ENCODE results near the gene RNF150.

The RNF150 gene

DNA sequence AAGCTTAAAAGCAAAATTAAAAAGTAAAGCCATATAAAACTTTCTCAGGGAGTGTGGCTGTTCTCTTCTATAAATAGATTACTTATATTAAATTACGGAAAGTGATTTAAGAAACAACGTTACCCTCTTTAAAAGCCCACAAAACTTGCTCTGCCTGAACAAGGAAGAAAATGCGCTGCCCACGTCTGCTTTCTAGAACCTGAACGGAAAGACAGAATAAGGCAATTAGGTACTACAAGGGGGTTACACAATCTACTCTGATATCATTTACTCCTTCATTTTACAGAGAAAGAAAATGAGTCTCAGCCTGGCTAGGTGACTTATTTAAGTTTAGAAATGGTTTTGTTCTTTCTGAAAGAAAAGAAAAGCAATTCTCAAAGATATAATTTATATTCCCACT is 147.2 kb downstream of the RNF150 start:
- TF ChIP-seq YY1 (IDR thresholded peaks at IDR 0.05; ENCODE audit: insufficient read depth, insufficient read length) = no peak
- TF ChIP-seq ZNF274 (IDR thresholded peaks at IDR 0.05; ENCODE audit: low read depth, low read length) = no peak
- TF ChIP-seq SUZ12 (IDR thresholded peaks at IDR 0.05; ENCODE audit: extremely low read depth, insufficient read depth, insufficient read length) = no peak
- Histone ChIP-seq H3K4me3 (ENCODE audit: insufficient read length, low read depth) (no peak overlapping the region), H3K27me3 (ENCODE audit: insufficient read depth, insufficient read length) (no peaks in the 10 kb centered on the region)

DNA sequence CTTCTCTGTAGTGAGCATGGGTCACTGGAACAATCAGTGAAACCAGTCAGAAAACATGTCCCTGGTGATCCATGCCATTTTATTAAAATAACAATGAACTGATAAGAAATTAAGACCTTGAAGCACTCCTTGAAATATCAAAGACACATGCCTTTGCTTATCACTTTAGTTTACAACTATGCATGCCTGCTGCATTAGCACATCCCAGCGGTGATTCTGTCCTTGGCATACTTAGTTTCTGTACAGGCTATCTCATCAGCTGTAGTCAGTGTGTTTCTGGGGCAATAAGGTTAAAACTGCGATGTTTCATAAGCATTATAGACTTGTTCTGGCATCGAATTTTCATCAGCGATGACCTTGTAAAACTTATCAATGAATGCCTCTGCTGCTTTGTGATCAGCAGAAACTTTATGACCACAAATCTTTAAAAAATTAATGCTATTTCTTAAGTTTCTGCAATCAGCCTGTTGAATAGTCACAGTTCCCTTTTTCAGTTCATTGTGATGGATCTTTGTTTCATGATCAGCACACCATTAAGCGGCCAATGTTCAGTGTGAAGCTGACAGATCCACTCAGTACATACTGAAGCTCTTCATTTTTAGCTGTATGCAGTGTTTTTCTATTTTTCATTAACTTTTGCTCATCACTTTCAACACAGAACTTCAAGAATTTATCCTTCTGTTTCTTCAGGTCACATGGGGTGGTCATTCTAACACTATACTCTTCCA is 150.5 kb downstream of the RNF150 start:
- TF ChIP-seq YY1 (IDR thresholded peaks at IDR 0.05; ENCODE audit: insufficient read depth, insufficient read length) (no peak), SUZ12 (IDR thresholded peaks at IDR 0.05; ENCODE audit: extremely low read depth, insufficient read depth, insufficient read length) (no peak), ZNF274 (IDR thresholded peaks at IDR 0.05; ENCODE audit: low read depth, low read length) (no peak)
- H3K9ac ChIP-seq (ENCODE audit: insufficient read length, low read depth) = no peak overlapping the region
- no peaks in the 10 kb centered on the region for H3K36me3 ChIP-seq (ENCODE audit: insufficient read depth, insufficient read length, low read length)
- no peak overlapping the region for H3K4me3 ChIP-seq (ENCODE audit: insufficient read length, low read depth)
- no peaks in the 10 kb centered on the region for H3K27me3 ChIP-seq (ENCODE audit: insufficient read depth, insufficient read length)
- no peak for DNase-seq (ENCODE audit: low read depth, low spot score)
- no peaks in the 10 kb centered on the region for H3K9me3 ChIP-seq (ENCODE audit: insufficient read depth, low read length)
- H3K4me1 ChIP-seq (ENCODE audit: insufficient read depth, insufficient read length) = no peaks in the 10 kb centered on the region

More for the DNA sequence above, 147.2 kb downstream of the RNF150 start:
- no peak for DNase-seq (ENCODE audit: low read depth, low spot score)
- H3K4me1 ChIP-seq (ENCODE audit: insufficient read depth, insufficient read length) = no peaks in the 10 kb centered on the region
- H3K36me3 ChIP-seq (ENCODE audit: insufficient read depth, insufficient read length, low read length) = no peaks in the 10 kb centered on the region
- H3K9ac ChIP-seq (ENCODE audit: insufficient read length, low read depth) = no peak overlapping the region
- H3K9me3 ChIP-seq (ENCODE audit: insufficient read depth, low read length) = no peaks in the 10 kb centered on the region

DNA sequence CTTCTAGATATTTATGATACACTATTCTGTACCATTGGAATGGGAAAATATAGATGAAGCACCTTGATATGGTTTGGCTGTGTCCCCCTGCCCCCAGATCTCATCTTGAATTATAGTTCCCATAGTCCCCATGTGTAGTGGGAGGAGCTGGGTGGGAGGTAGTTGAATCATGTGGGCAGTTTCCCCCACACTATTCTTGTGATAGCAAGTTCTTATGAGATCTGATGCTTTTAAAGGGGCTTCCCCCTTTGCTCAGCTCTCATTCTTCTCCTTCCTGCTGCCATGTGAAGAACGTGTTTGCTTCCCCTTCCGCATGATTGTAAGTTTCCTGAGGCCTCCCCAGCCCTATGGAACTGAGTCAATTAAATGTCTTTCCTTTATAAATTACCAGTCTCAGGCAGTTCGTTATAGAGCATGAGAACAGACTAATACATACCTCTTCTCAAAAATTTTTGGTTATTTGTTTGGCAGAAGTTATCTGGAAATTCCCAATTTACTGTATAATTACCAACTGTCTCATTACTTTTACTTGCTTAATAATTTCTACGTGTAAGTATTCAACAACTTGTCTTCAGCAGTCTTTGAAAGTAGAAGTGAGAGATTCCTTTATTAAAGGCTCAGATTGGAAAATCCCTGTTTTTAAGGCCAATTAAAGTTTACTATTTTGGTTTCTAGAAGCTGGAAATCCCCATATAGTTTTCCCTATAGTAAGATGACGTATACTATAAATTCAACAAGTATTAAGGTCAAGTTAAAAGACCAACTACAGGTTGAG is 152.7 kb downstream of the RNF150 start:
- Histone ChIP-seq H3K27me3 (ENCODE audit: insufficient read depth, insufficient read length) (no peaks in the 10 kb centered on the region), H3K9ac (ENCODE audit: insufficient read length, low read depth) (no peak overlapping the region), H3K4me3 (ENCODE audit: insufficient read length, low read depth) (no peak overlapping the region), H3K4me1 (ENCODE audit: insufficient read depth, insufficient read length) (no peaks in the 10 kb centered on the region), H3K36me3 (ENCODE audit: insufficient read depth, insufficient read length, low read length) (no peaks in the 10 kb centered on the region), H3K9me3 (ENCODE audit: insufficient read depth, low read length) (no peaks in the 10 kb centered on the region)
- DNase-seq (ENCODE audit: low read depth, low spot score) = no peak
- TF ChIP-seq SUZ12 (IDR thresholded peaks at IDR 0.05; ENCODE audit: extremely low read depth, insufficient read depth, insufficient read length) (no peak), ZNF274 (IDR thresholded peaks at IDR 0.05; ENCODE audit: low read depth, low read length) (no peak), YY1 (IDR thresholded peaks at IDR 0.05; ENCODE audit: insufficient read depth, insufficient read length) (no peak)

DNA sequence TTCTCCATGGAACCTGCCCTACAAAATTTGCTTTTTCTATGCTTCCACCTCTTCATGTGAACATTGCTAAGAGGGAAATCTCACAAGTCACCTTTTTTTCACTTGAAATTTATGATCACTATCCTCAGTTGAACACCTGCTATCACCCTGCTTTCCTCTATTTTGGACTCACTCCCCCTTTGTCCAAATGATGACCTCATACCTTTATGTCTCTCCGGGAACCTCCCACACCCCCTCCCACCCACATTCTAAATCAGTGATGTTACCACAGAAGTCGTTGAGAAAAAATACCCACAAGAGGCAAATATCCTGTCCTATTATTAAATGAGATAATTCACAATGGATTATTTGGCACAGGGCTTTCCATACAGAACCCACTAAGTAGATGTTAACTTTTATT is 156.5 kb downstream of the RNF150 start:
- Histone ChIP-seq H3K4me1 (ENCODE audit: insufficient read depth, insufficient read length) (no peaks in the 10 kb centered on the region), H3K9ac (ENCODE audit: insufficient read length, low read depth) (no peak overlapping the region), H3K9me3 (ENCODE audit: insufficient read depth, low read length) (no peaks in the 10 kb centered on the region), H3K4me3 (ENCODE audit: insufficient read length, low read depth) (no peak overlapping the region), H3K36me3 (ENCODE audit: insufficient read depth, insufficient read length, low read length) (no peaks in the 10 kb centered on the region), H3K27me3 (ENCODE audit: insufficient read depth, insufficient read length) (no peaks in the 10 kb centered on the region)
- DNase-seq (ENCODE audit: low read depth, low spot score) = no peak
- TF ChIP-seq YY1 (IDR thresholded peaks at IDR 0.05; ENCODE audit: insufficient read depth, insufficient read length) = no peak
- no peak for TF ChIP-seq ZNF274 (IDR thresholded peaks at IDR 0.05; ENCODE audit: low read depth, low read length)
- no peak for TF ChIP-seq SUZ12 (IDR thresholded peaks at IDR 0.05; ENCODE audit: extremely low read depth, insufficient read depth, insufficient read length)

DNA sequence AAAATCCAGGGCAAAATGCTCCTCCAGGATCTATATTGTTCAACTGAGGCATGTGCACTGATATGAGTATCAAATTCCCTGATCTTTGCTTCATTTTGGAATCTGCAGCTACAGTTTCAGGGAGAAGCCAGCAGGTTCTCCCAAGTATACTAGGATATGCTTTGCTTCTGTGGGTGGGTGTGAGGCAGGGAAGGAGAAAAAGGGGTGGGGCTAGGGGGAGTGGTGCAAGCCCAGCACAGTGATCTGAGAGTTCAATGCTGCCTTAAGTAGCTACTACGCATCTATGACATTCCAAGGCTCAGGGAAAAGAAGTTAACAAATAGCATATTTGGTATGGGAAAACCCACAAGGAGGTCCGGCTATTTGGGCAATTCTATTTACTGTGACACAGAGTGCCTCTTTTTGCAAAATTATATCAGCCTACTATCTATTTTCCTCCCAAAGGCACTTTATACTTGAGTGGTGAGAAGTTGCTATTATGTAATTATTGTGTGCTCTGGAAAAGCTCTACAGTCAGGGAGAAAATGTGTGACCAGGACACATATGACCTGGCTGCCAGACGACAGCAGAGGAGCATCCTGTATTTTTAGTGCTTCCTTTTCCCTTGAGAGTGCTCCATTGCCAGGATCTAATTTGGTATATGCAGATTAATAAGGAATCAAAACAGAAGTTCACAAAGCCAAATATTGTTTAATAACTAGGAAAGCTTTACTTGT is 162.0 kb downstream of the RNF150 start:
- no peaks in the 10 kb centered on the region for H3K4me1 ChIP-seq (ENCODE audit: insufficient read depth, insufficient read length)
- H3K9me3 ChIP-seq (ENCODE audit: insufficient read depth, low read length) = no peaks in the 10 kb centered on the region
- H3K9ac ChIP-seq (ENCODE audit: insufficient read length, low read depth) = no peak overlapping the region
- H3K27me3 ChIP-seq (ENCODE audit: insufficient read depth, insufficient read length) = no peaks in the 10 kb centered on the region
- H3K4me3 ChIP-seq (ENCODE audit: insufficient read length, low read depth) = no peak overlapping the region
- H3K36me3 ChIP-seq (ENCODE audit: insufficient read depth, insufficient read length, low read length) = no peaks in the 10 kb centered on the region
- DNase-seq (ENCODE audit: low read depth, low spot score) = no peak
- no peak for TF ChIP-seq SUZ12 (IDR thresholded peaks at IDR 0.05; ENCODE audit: extremely low read depth, insufficient read depth, insufficient read length)
- no peak for TF ChIP-seq ZNF274 (IDR thresholded peaks at IDR 0.05; ENCODE audit: low read depth, low read length)
- no peak for TF ChIP-seq YY1 (IDR thresholded peaks at IDR 0.05; ENCODE audit: insufficient read depth, insufficient read length)

DNA sequence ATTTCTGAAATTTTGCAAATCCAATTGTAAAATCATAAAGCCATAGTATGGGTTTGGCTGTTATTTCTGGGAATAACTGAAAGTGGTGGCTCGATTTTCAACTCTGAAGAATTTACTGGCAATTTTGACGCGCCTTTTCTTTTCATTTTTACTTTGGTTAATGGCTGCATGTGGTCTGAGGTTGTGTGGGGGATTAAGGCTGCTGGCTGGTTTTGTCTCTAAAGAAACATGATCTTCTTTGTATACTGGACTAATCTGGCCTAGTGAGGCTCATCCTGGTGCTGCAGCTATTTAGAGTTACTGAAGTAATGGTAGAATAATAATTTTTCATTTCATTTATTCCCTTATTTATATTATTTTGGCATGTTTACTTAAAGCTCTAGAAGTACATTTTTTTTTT is 164.0 kb downstream of the RNF150 start:
- TF ChIP-seq ZNF274 (IDR thresholded peaks at IDR 0.05; ENCODE audit: low read depth, low read length) (no peak), YY1 (IDR thresholded peaks at IDR 0.05; ENCODE audit: insufficient read depth, insufficient read length) (no peak), SUZ12 (IDR thresholded peaks at IDR 0.05; ENCODE audit: extremely low read depth, insufficient read depth, insufficient read length) (no peak)
- no peak for DNase-seq (ENCODE audit: low read depth, low spot score)
- H3K9me3 ChIP-seq (ENCODE audit: insufficient read depth, low read length) = no peaks in the 10 kb centered on the region
- no peak overlapping the region for H3K9ac ChIP-seq (ENCODE audit: insufficient read length, low read depth)
- H3K4me3 ChIP-seq (ENCODE audit: insufficient read length, low read depth) = no peak overlapping the region
- no peaks in the 10 kb centered on the region for H3K36me3 ChIP-seq (ENCODE audit: insufficient read depth, insufficient read length, low read length)
- no peaks in the 10 kb centered on the region for H3K27me3 ChIP-seq (ENCODE audit: insufficient read depth, insufficient read length)
- no peaks in the 10 kb centered on the region for H3K4me1 ChIP-seq (ENCODE audit: insufficient read depth, insufficient read length)

DNA sequence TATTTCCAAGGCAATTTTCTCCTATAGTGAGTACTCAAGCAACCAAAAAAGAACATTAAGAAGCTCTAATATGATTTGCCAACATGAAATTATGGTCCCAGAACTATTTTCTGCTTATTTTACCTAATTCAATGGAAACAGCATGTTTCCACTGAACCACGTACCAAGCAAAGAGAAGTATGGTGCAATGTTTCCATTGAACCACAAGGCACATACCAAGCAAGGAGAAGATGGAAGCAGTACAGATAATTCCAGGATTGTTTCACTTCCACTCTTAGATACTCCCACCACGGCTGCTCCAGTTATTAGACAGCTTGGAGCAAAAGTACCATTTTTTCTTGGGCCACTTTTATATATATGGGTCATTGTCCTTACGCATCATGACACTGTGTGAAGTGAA is 164.9 kb downstream of the RNF150 start:
- H3K27me3 ChIP-seq (ENCODE audit: insufficient read depth, insufficient read length) = no peaks in the 10 kb centered on the region
- H3K9ac ChIP-seq (ENCODE audit: insufficient read length, low read depth) = no peak overlapping the region
- no peak overlapping the region for H3K4me3 ChIP-seq (ENCODE audit: insufficient read length, low read depth)
- DNase-seq (ENCODE audit: low read depth, low spot score) = no peak
- no peaks in the 10 kb centered on the region for H3K9me3 ChIP-seq (ENCODE audit: insufficient read depth, low read length)
- H3K4me1 ChIP-seq (ENCODE audit: insufficient read depth, insufficient read length) = no peaks in the 10 kb centered on the region
- TF ChIP-seq SUZ12 (IDR thresholded peaks at IDR 0.05; ENCODE audit: extremely low read depth, insufficient read depth, insufficient read length) = no peak
- TF ChIP-seq YY1 (IDR thresholded peaks at IDR 0.05; ENCODE audit: insufficient read depth, insufficient read length) = no peak
- no peaks in the 10 kb centered on the region for H3K36me3 ChIP-seq (ENCODE audit: insufficient read depth, insufficient read length, low read length)

Measured in NT2/D1 (cell line).